Measurements from ENCODE around the gene LRRFIP1.

LRRFIP1 gene

GRCh38 chr2:237623428-237624403 lies 3.7 kb upstream of the LRRFIP1 start:
- DNase-seq = no peak

- DNase-seq = no peak
Observed at GRCh38 chr2:237624565-237624964, 2.8 kb upstream of the LRRFIP1 start.

- no peak for DNase-seq
Observed at GRCh38 chr2:237625216-237625705, 2.1 kb upstream of the LRRFIP1 start.

- DNase-seq = no peak
Observed at GRCh38 chr2:237625777-237626176, 1.6 kb upstream of the LRRFIP1 start.

- no peak for DNase-seq
Observed at GRCh38 chr2:237626813-237627440, 460 bp upstream of the LRRFIP1 start.

GRCh38 chr2:237628247-237629187 lies 1.1 kb downstream of the LRRFIP1 start:
- no peak for DNase-seq

- no peak for DNase-seq
Observed at GRCh38 chr2:237629188-237629534, 1.8 kb downstream of the LRRFIP1 start.

- DNase-seq = no peak
Observed at GRCh38 chr2:237629739-237630138, 2.4 kb downstream of the LRRFIP1 start.

- no peak for DNase-seq
Observed at GRCh38 chr2:237630216-237631000, 3.0 kb downstream of the LRRFIP1 start.

GRCh38 chr2:237631007-237631785 lies 3.8 kb downstream of the LRRFIP1 start:
- no peak for DNase-seq

- DNase-seq = no peak
Observed at GRCh38 chr2:237631801-237632585, 4.6 kb downstream of the LRRFIP1 start.

GRCh38 chr2:237633061-237633561 lies 5.7 kb downstream of the LRRFIP1 start:
- no peak for DNase-seq

- no peak for DNase-seq
Observed at GRCh38 chr2:237636578-237636977, 9.2 kb downstream of the LRRFIP1 start.

- no peak for DNase-seq
Observed at GRCh38 chr2:237637429-237638135, 10.2 kb downstream of the LRRFIP1 start.

GRCh38 chr2:237638176-237638575 lies 10.8 kb downstream of the LRRFIP1 start:
- peak; percentile 70 for DNase-seq

- DNase-seq = peak; percentile 92
Observed at GRCh38 chr2:237639052-237639835, 11.9 kb downstream of the LRRFIP1 start.

- no peak for DNase-seq
Observed at GRCh38 chr2:237639836-237640220, 12.4 kb downstream of the LRRFIP1 start.

GRCh38 chr2:237640493-237640998 lies 13.2 kb downstream of the LRRFIP1 start:
- DNase-seq = no peak

Data from DMS79 treated with DMSO at 0.1 percent for 48 hours (cell line).